HG03378 (cell line): ENCODE results near the gene OR6C3.
"Not testable (repeated sequence)": the region's sequence is repeated elsewhere in the genome, so short reads cannot be mapped to it uniquely, and the experiment has no call there.

Experiments used
- ATAC-seq: cut with Tn5 transposase; IDR thresholded peaks from one replicate; pipeline ENCODE4 v1.9.1; 2021; ENCODE audit warnings: mild to moderate bottlenecking, moderate library complexity; ENCODE audit not compliant: unreplicated experiment

Gene OR6C3

GRCh38 chr12:55330446-55330845, at the start of gene OR6C3:
Gene OR6C3 (plus strand): TSS chr12:55330746. CDS start chr12:55331701, 955 bp downstream.
- ATAC-seq, result no peak

- ATAC-seq, result no peak
Observed at GRCh38 chr12:55280991-55281390, 49.6 kb upstream of the OR6C3 start.

- no peak for ATAC-seq
Observed at GRCh38 chr12:55289999-55290398, 40.5 kb upstream of the OR6C3 start.

GRCh38 chr12:55296469-55296868, 34.1 kb upstream of the OR6C3 start, which contains the start of gene OR6C6:
Gene OR6C6 (minus strand): TSS chr12:55296569. CDS start chr12:55295232, 1,337 bp downstream.
- no peak for ATAC-seq

GRCh38 chr12:55314043-55314442, 16.5 kb upstream of the OR6C3 start, which contains the start of gene OR6C1:
Gene OR6C1 (plus strand): TSS chr12:55314343. CDS start chr12:55320600, 6,257 bp downstream.
- no peak for ATAC-seq

GRCh38 chr12:55320201-55320600, 10.3 kb upstream of the OR6C3 start:
- ATAC-seq, result no peak

GRCh38 chr12:55325801-55326200, 4.7 kb upstream of the OR6C3 start:
- ATAC-seq, result not testable (repeated sequence)

- no peak for ATAC-seq
Observed at GRCh38 chr12:55336002-55336401, 5.5 kb downstream of the OR6C3 start.

GRCh38 chr12:55355338-55355737, 24.8 kb downstream of the OR6C3 start:
- ATAC-seq, result not testable (repeated sequence)

GRCh38 chr12:55362675-55363074, 32.1 kb downstream of the OR6C3 start, which contains the start of gene OR6C75:
Gene OR6C75 (plus strand): TSS chr12:55362975. CDS start chr12:55365111, 2,136 bp downstream.
- ATAC-seq, result no peak

- ATAC-seq, result no peak
Observed at GRCh38 chr12:55365086-55365485, 34.5 kb downstream of the OR6C3 start.

- no peak for ATAC-seq
Observed at GRCh38 chr12:55372521-55372920, 42.0 kb downstream of the OR6C3 start.
